ENCODE measurements around the gene TATDN3.

Gene TATDN3

DNA sequence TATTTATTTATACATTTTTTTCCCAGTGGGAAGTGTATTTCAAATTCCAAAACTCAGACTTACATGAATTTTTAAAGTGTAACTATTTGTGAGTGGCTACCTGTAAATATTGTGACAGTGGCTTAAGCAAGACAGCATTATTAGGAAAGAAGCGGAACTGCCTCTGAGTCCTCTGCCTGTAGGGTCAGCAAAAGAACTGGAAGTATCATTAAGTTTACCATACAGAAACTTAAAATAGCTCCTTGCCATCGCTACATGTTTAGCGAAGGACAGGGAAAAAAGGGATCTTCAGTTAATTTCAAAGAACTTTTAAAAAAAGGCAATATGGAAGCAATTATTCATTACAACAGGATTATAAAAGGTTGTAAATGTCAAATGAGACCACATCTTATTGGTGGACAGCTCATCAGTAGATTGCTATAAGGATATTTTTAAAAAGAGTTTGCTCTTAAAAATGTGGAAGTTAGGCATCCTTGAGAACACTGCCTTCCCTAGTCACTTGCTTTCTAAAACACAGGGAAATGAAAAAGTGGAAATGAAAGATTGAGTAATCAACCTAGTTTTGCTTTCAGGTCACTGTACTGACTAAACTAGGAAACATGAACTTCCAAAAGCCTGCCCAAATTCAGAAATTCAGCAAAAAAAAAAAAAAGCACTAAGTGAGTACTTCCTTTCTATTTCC is 39.3 kb upstream of the TATDN3 start:
- no peak for DNase-seq (ENCODE audit: low spot score)
- in situ Hi-C loops (cut with MboI; ENCODE audit: low sequenced_read_pairs, unreplicated experiment) = no loop called here

DNA sequence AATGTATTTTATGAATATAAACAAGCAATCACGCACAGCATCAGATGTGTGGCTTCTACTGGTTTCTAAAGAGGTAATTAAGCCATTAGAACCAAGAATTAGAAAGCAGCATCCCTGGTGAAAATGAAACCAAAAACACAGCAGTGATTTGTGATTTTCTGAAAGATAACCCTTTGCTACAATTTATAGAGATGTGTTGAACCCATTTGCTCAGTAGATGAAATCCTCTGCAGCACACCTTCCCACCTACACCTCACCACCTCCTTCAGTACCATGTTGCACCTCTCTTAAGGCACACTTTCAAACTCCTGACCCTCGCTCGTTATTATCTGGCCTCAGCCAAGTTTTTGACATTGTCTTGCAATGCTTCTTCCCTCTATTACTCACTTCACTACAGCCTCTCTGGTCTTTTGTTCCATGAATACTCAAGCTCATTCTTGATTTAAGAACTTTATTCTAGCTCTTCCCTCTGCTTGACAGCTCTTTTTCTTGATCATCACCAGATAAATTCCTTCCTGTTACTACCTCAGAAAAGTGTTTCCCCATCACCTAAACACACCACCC is 38.7 kb upstream of the TATDN3 start:
- no peak for DNase-seq (ENCODE audit: low spot score)
- TF ChIP-seq, protein P1, sequence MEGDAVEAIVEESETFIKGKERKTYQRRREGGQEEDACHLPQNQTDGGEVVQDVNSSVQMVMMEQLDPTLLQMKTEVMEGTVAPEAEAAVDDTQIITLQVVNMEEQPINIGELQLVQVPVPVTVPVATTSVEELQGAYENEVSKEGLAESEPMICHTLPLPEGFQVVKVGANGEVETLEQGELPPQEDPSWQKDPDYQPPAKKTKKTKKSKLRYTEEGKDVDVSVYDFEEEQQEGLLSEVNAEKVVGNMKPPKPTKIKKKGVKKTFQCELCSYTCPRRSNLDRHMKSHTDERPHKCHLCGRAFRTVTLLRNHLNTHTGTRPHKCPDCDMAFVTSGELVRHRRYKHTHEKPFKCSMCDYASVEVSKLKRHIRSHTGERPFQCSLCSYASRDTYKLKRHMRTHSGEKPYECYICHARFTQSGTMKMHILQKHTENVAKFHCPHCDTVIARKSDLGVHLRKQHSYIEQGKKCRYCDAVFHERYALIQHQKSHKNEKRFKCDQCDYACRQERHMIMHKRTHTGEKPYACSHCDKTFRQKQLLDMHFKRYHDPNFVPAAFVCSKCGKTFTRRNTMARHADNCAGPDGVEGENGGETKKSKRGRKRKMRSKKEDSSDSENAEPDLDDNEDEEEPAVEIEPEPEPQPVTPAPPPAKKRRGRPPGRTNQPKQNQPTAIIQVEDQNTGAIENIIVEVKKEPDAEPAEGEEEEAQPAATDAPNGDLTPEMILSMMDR (IDR thresholded peaks at IDR 0.05; ENCODE audit: borderline replicate concordance, control extremely low read depth, extremely low read depth, insufficient read depth, missing control alignments) = no peak
- in situ Hi-C loops (cut with MboI; ENCODE audit: low sequenced_read_pairs, unreplicated experiment) = no loop called here

More for the DNA sequence above, 39.3 kb upstream of the TATDN3 start:
- TF ChIP-seq, protein P1 (IDR thresholded peaks at IDR 0.05; ENCODE audit: borderline replicate concordance, control extremely low read depth, extremely low read depth, insufficient read depth, missing control alignments) = no peak

DNA sequence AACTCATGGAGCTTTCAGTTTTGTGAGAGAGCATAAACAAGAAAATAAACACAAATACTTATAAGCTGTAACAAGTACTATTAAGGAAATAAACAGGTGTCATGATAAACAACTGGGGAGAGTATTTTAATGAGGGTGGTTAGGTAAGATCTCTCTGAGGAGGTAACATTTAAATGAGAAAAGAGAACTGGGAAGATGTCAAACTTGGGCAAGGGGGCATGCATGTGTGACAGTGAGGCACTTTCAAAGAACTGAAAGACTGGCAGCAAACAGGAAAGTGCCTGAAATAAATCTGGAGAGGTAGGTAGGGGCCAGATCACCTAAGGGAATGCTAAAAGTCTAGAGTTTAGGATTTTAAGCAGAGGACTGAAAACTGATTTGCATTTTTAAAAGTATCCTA is 37.9 kb upstream of the TATDN3 start:
- in situ Hi-C loops (cut with MboI; ENCODE audit: low sequenced_read_pairs, unreplicated experiment) = no loop called here
- DNase-seq (ENCODE audit: low spot score) = no peak
- TF ChIP-seq, protein P1 (IDR thresholded peaks at IDR 0.05; ENCODE audit: borderline replicate concordance, control extremely low read depth, extremely low read depth, insufficient read depth, missing control alignments) = no peak

DNA sequence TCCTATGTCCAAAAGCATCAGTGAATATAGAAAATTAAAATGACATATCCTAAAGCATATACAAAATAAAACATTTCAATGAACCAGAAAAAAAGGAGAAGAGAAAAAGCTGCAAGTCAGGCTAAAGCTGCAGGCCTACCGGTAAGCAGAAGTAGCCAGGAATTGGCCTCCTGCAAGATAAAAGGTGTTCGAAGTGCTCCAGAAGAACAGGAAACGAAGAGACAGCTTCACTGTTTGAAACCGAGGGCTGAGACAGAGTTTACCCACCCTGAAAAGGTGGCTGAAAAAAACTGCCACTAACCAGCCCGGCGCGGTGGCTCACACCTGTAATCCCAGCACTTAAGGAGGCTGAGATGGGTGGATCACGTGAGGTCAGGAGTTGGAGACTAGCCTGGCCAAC is 37.5 kb upstream of the TATDN3 start:
- in situ Hi-C loops (cut with MboI; ENCODE audit: low sequenced_read_pairs, unreplicated experiment) = no loop called here
- DNase-seq (ENCODE audit: low spot score) = no peak

DNA sequence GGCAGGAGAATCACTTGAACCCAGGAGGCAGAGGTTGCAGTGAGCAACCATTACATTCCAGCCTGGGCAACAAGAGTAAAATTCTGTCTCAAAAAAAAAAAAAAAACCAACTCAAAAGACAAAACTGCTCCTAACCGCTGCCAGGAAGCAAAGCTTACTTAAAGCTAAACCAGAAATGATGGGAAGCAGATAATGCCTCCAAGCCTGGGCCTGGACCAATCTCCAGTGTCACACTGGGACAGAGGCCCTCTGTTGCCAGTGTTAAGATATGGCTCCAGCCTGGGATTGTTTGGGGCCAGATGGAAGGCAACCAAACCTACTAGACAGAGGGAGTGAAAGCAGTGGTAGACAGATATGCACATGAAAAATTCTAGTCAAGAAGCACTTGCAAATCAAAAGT is 37.0 kb upstream of the TATDN3 start:
- TF ChIP-seq, protein P1 (IDR thresholded peaks at IDR 0.05; ENCODE audit: borderline replicate concordance, control extremely low read depth, extremely low read depth, insufficient read depth, missing control alignments) = no peak
- DNase-seq (ENCODE audit: low spot score) = no peak
- in situ Hi-C loops (cut with MboI; ENCODE audit: low sequenced_read_pairs, unreplicated experiment) = no loop called here

More for the DNA sequence above, 37.5 kb upstream of the TATDN3 start:
- TF ChIP-seq, protein P1 (IDR thresholded peaks at IDR 0.05; ENCODE audit: borderline replicate concordance, control extremely low read depth, extremely low read depth, insufficient read depth, missing control alignments) = no peak

DNA sequence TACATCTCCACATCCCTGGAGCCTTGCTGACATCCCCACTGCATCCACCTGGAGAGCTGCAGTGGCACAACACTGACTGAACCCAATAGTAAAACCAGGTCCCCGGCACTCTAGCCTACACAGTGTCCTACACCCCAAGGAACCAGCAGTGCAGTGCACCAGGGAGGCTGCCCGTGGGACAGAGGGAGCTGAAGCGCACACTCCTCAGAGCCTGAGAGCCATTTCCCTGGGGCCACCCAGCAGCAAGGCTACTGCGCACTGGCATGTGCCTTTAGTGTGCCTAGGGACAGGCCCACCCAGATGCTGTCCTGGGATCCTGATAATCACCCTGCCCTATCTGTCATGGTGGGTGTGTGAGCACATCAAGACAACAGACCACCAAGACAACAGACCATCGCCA is 32.0 kb upstream of the TATDN3 start:
- in situ Hi-C loops (cut with MboI; ENCODE audit: low sequenced_read_pairs, unreplicated experiment) = no loop called here
- DNase-seq (ENCODE audit: low spot score) = no peak
- TF ChIP-seq, protein P1 (IDR thresholded peaks at IDR 0.05; ENCODE audit: borderline replicate concordance, control extremely low read depth, extremely low read depth, insufficient read depth, missing control alignments) = no peak

Data from GM13976 (cell line).